ENCODE measurements around the gene ORAI2. TPM values are rescaled to one million over a fixed set of nuclear protein-coding genes. Genes with fewer than 3 reads are reported as not detected.

ORAI2 gene
- total RNA-seq, 4 donors from 2014 or later, result 0.30 to 9.1 (median 5.1) TPM

GRCh38 chr7:102468478-102469350, 35.3 kb downstream of the ORAI2 start:
- TF ChIP-seq CTCF (IDR thresholded peaks at IDR 0.05) (no peak), POLR2A (IDR thresholded peaks at IDR 0.05) (no peak)
- no peaks in the 10 kb centered on the region for H3K9me3 ChIP-seq
- H3K4me1 ChIP-seq, result peaks cover 4 to 30% (median 11%) of the 10 kb centered on the region in 3 donors
- intact Hi-C loops (cut with DNase I), result loop anchor here (10.0 kb wide), 1 partner anchor 184 kb away; the partner anchor contains the start of gene SH2B2
- H3K36me3 ChIP-seq, result peaks cover 2 to 55% (median 6%) of the 10 kb centered on the region in 3 donors
- no peak overlapping the region for H3K4me3 ChIP-seq
- no peaks in the 10 kb centered on the region for H3K27me3 ChIP-seq
- 100% methylated on average over 1 of the region's 40 CpGs; no CpG with 5 or more reads in 1 of the 2 donors for WGBS, 2 donors
- DNase-seq, result no peak
- no peak overlapping the region for H3K27ac ChIP-seq

- Histone ChIP-seq H3K9me3 (no peaks in the 10 kb centered on the region), H3K4me3 (no peak overlapping the region), H3K27ac (no peak overlapping the region), H3K4me1 (peaks cover 0 to 24% (median 7%) of the 10 kb centered on the region in 3 donors), H3K27me3 (no peaks in the 10 kb centered on the region), H3K36me3 (peaks cover 3 to 62% (median 6%) of the 10 kb centered on the region in 3 donors)
- 75 to 100% methylated on average over 1 to 7 of the region's 24 CpGs for WGBS, 2 donors
- TF ChIP-seq POLR2A (IDR thresholded peaks at IDR 0.05) (no peak), CTCF (IDR thresholded peaks at IDR 0.05) (no peak)
- intact Hi-C loops (cut with DNase I), result loop anchor here (10.0 kb wide), 1 partner anchor 185 kb away; the partner anchor contains the start of gene SH2B2
- DNase-seq, result no peak
Observed at GRCh38 chr7:102469351-102469971, 36.1 kb downstream of the ORAI2 start.

GRCh38 chr7:102469972-102470825, 36.8 kb downstream of the ORAI2 start:
- intact Hi-C loops (cut with DNase I), result loop anchor here (10.0 kb wide), 1 partner anchor 185 kb away; the partner anchor contains the start of gene SH2B2
- H3K27me3 ChIP-seq, result no peaks in the 10 kb centered on the region
- peaks cover 0 to 24% (median 7%) of the 10 kb centered on the region in 3 donors for H3K4me1 ChIP-seq
- H3K4me3 ChIP-seq, result no peak overlapping the region
- 66 to 82% methylated on average over 17 of the region's 20 CpGs for WGBS, 2 donors
- no peak overlapping the region for H3K27ac ChIP-seq
- H3K36me3 ChIP-seq, result peaks cover 3 to 69% (median 6%) of the 10 kb centered on the region in 3 donors
- TF ChIP-seq POLR2A (IDR thresholded peaks at IDR 0.05) (no peak), CTCF (IDR thresholded peaks at IDR 0.05) (no peak)
- DNase-seq, result no peak
- H3K9me3 ChIP-seq, result no peaks in the 10 kb centered on the region

GRCh38 chr7:102471791-102472125, 38.4 kb downstream of the ORAI2 start:
- H3K27me3 ChIP-seq, result no peaks in the 10 kb centered on the region
- no peak overlapping the region for H3K27ac ChIP-seq
- no peak overlapping the region for H3K4me3 ChIP-seq
- H3K9me3 ChIP-seq, result no peaks in the 10 kb centered on the region
- peaks cover 3 to 74% (median 6%) of the 10 kb centered on the region in 3 donors for H3K36me3 ChIP-seq
- DNase-seq, result no peak
- WGBS, 2 donors, result no CpG with 5 or more reads among the region's 6 CpGs
- TF ChIP-seq POLR2A (IDR thresholded peaks at IDR 0.05) (no peak), CTCF (IDR thresholded peaks at IDR 0.05) (no peak)
- H3K4me1 ChIP-seq, result peaks cover 0 to 9% (median 0%) of the 10 kb centered on the region in 3 donors
- intact Hi-C loops (cut with DNase I), result no loop called here

Data from esophagus squamous epithelium (tissue), 5 donors.